ENCODE results near the gene ADCY2.

The ADCY2 gene

GRCh38 chr5:7676455-7676854 is 280.5 kb downstream of the ADCY2 start:
- DNase-seq, result no peak

- no peak for DNase-seq
Measured at GRCh38 chr5:7678030-7678429, 282.1 kb downstream of the ADCY2 start.

- no peak for DNase-seq
Measured at GRCh38 chr5:7679663-7680062, 283.7 kb downstream of the ADCY2 start.

GRCh38 chr5:7680260-7680659 is 284.3 kb downstream of the ADCY2 start:
- DNase-seq, result no peak

GRCh38 chr5:7682379-7682778 is 286.4 kb downstream of the ADCY2 start:
- no peak for DNase-seq

- no peak for DNase-seq
Measured at GRCh38 chr5:7683753-7684152, 287.8 kb downstream of the ADCY2 start.

GRCh38 chr5:7684826-7685225 is 288.9 kb downstream of the ADCY2 start:
- no peak for DNase-seq

GRCh38 chr5:7686794-7687193 is 290.9 kb downstream of the ADCY2 start:
- DNase-seq, result no peak

- no peak for DNase-seq
Measured at GRCh38 chr5:7690557-7690956, 294.6 kb downstream of the ADCY2 start.

- no peak for DNase-seq
Measured at GRCh38 chr5:7705261-7705660, 309.3 kb downstream of the ADCY2 start.

GRCh38 chr5:7705736-7706135 is 309.8 kb downstream of the ADCY2 start:
- DNase-seq, result no peak

- no peak for DNase-seq
Measured at GRCh38 chr5:7706256-7706655, 310.3 kb downstream of the ADCY2 start.

GRCh38 chr5:7714119-7714518 is 318.2 kb downstream of the ADCY2 start:
- DNase-seq, result no peak

GRCh38 chr5:7714697-7715096 is 318.8 kb downstream of the ADCY2 start:
- DNase-seq, result no peak

- DNase-seq, result no peak
Measured at GRCh38 chr5:7717691-7718090, 321.8 kb downstream of the ADCY2 start.

- DNase-seq, result no peak
Measured at GRCh38 chr5:7728076-7728475, 332.1 kb downstream of the ADCY2 start.

- no peak for DNase-seq
Measured at GRCh38 chr5:7741415-7742065, 345.6 kb downstream of the ADCY2 start.

GRCh38 chr5:7742241-7742656 is 346.3 kb downstream of the ADCY2 start:
- DNase-seq, result no peak

- DNase-seq, result peak; percentile 20
Measured at GRCh38 chr5:7745882-7746610, 350.1 kb downstream of the ADCY2 start.

- no peak for DNase-seq
Measured at GRCh38 chr5:7747728-7748127, 351.8 kb downstream of the ADCY2 start.

- DNase-seq, result no peak
Measured at GRCh38 chr5:7749626-7750025, 353.7 kb downstream of the ADCY2 start.

GRCh38 chr5:7751874-7752273 is 355.9 kb downstream of the ADCY2 start:
- no peak for DNase-seq

- DNase-seq, result no peak
Measured at GRCh38 chr5:7753181-7753580, 357.2 kb downstream of the ADCY2 start.

- no peak for DNase-seq
Measured at GRCh38 chr5:7753596-7753995, 357.7 kb downstream of the ADCY2 start.

- no peak for DNase-seq
Measured at GRCh38 chr5:7754490-7754889, 358.6 kb downstream of the ADCY2 start.
